PC-9 (cell line): Measurements from ENCODE around the gene STAT4. TPM values are rescaled to one million over a fixed set of nuclear protein-coding genes. Genes with fewer than 3 reads are reported as not detected.

Source experiments
- BruUV-seq: library from RNA; stranded (reverse); fragments of 400-500 nt; replicated peaks from 2 replicates; lab custom pipeline; 2021; lab: Mats Ljungman, UMichigan
- CTCF ChIA-PET: fragments of 300-600 bp; sonication (Branson Sonifier 250); formaldehyde crosslinking; loops from one replicate; lab custom pipeline; 2022; ENCODE audit warnings: antibody characterized with exemption; lab: Charles Lee
- POLR2A ChIA-PET: fragments of 300-600 bp; sonication (Branson Sonifier 250); formaldehyde crosslinking; loops from one replicate; lab custom pipeline; 2022; ENCODE audit warnings: antibody characterized with exemption; ENCODE audit not compliant: unreplicated experiment; lab: Charles Lee
- DNase-seq, 2 experiments: peaks; one replicate each; pipeline versions ENCODE4 v3.0.0 to v3.0.0-alpha.2; 2015 to 2022; ENCODE audit warnings: mixed read lengths in 1 of 2
- H2AFZ ChIP-seq: fragments of 200-600 bp; sonication (generic); 2 replicates; pipeline ENCODE4 v1.8.1; 2017; ENCODE audit warnings: antibody characterized with exemption
- H3F3A ChIP-seq: fragments of 200-600 bp; sonication (generic); 2 replicates; pipeline ENCODE4 v1.8.1; 2017; ENCODE audit warnings: antibody characterized with exemption, mild to moderate bottlenecking, low read depth; ENCODE audit not compliant: insufficient read depth
- H3K27ac ChIP-seq: fragments of 200-600 bp; sonication (generic); 2 replicates; pipeline ENCODE4 v1.6.1; 2016; ENCODE audit warnings: mixed run types
- H3K27me3 ChIP-seq: fragments of 200-600 bp; sonication (generic); 2 replicates; pipeline ENCODE4 v1.6.1; 2016; ENCODE audit warnings: low read depth, mixed run types; ENCODE audit not compliant: insufficient read depth
- H3K36me3 ChIP-seq: fragments of 200-600 bp; sonication (generic); 2 replicates; pipeline ENCODE4 v1.6.1; 2016; ENCODE audit warnings: low read depth, mixed run types
- H3K4me1 ChIP-seq: fragments of 200-600 bp; sonication (generic); replicated peaks from 2 replicates; pipeline ENCODE4 v1.6.1; 2016; ENCODE audit warnings: mixed run types; ENCODE audit not compliant: insufficient read depth
- H3K4me2 ChIP-seq: fragments of 200-600 bp; sonication (generic); 2 replicates; pipeline ENCODE4 v1.6.1; 2017; ENCODE audit warnings: mixed run types
- H3K4me3 ChIP-seq: fragments of 200-600 bp; sonication (generic); 2 replicates; pipeline ENCODE4 v1.6.1; 2016; ENCODE audit warnings: mixed run types
- H3K79me2 ChIP-seq: fragments of 200-600 bp; sonication (generic); 2 replicates; pipeline ENCODE4 v1.6.1; 2017; ENCODE audit warnings: low read depth, mixed run types
- H3K9me2 ChIP-seq: fragments of 200-600 bp; sonication (generic); 2 replicates; pipeline ENCODE4 v1.8.1; 2017; ENCODE audit warnings: mild to moderate bottlenecking; ENCODE audit not compliant: insufficient read depth
- H3K9me3 ChIP-seq: fragments of 200-600 bp; sonication (generic); 2 replicates; pipeline ENCODE4 v1.8.1; 2016; ENCODE audit warnings: low read depth; ENCODE audit not compliant: insufficient read depth
- H4K20me1 ChIP-seq: fragments of 200-600 bp; sonication (generic); 2 replicates; pipeline ENCODE4 v1.8.1; 2017; ENCODE audit not compliant: insufficient read depth
- EZH2 ChIP-seq: fragments of 200-600 bp; sonication (generic); IDR thresholded peaks from 2 replicates; pipeline ENCODE4 v1.8.0; 2017; ENCODE audit warnings: antibody characterized with exemption, low read depth
- intact Hi-C: fragments of 100-400 bp; cut with micrococcal nuclease; formaldehyde crosslinking; loops from one replicate; pipeline ENCODE4 v1.10.0; 2022; ENCODE audit not compliant: unreplicated experiment
- total RNA-seq: library from RNA; stranded (reverse); gene quantifications from 2 replicates; pipeline ENCODE4 v1.2.3, GENCODE V29; 2021
- TF ChIP-seq, protein P1 (sequence below): fragments of 200-600 bp; sonication (generic); conservative IDR thresholded peaks from 2 replicates; pipeline ENCODE4 v1.6.1; 2017; ENCODE audit warnings: mixed run types, antibody characterized with exemption, mild to moderate bottlenecking, moderate library complexity

The STAT4 gene
- total RNA-seq, 1 experiment from 2014 or later = 0.70 TPM

DNA sequence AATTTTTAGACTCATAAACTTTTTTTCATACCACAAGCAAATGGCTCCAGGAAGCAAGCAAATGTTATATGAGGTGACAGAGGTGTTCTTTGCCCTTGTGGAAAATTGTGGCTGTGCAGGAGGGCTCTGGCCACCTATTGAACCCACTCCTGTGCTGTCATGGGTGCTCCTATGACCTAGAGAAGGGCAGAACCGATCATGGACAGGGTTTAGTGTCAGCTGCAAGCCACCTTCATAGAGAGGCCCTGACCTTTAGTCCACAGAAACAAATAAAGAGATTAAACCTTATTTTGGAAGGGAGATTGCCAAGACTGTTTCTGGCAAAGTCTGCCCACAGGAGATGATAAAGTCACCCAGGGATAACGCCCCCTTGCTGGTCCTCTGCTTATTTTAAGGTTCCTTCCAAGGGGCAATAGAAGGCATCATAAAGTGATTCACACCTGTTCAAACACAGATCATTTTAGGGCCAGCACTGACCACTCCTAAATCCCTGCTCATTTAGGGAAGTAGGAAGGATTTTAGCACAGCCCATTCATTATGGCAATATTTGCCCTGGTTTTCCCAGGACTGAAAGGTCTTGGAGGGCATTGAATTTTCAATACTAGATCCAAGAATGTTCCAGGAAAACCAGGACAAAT lies 26.1 kb upstream of the STAT4 start:
- H4K20me1 ChIP-seq = no peaks in the 10 kb centered on the region
- peaks cover 12% of the 10 kb centered on the region; the same call in 1 of the 2 replicates for H3F3A ChIP-seq
- DNase-seq = no peak
- no TSS peak for BruUV-seq
- H3K4me2 ChIP-seq = no peak overlapping the region
- no peaks in the 10 kb centered on the region for H3K79me2 ChIP-seq
- CTCF ChIA-PET = no interaction called here
- POLR2A ChIA-PET = no interaction called here
- H3K27me3 ChIP-seq = no peaks in the 10 kb centered on the region
- no peak overlapping the region for H2AFZ ChIP-seq
- H3K36me3 ChIP-seq = no peaks in the 10 kb centered on the region
- no peak overlapping the region for H3K4me3 ChIP-seq
- no peaks in the 10 kb centered on the region for H3K9me3 ChIP-seq
- TF ChIP-seq EZH2 = no peak
- TF ChIP-seq, protein P1, sequence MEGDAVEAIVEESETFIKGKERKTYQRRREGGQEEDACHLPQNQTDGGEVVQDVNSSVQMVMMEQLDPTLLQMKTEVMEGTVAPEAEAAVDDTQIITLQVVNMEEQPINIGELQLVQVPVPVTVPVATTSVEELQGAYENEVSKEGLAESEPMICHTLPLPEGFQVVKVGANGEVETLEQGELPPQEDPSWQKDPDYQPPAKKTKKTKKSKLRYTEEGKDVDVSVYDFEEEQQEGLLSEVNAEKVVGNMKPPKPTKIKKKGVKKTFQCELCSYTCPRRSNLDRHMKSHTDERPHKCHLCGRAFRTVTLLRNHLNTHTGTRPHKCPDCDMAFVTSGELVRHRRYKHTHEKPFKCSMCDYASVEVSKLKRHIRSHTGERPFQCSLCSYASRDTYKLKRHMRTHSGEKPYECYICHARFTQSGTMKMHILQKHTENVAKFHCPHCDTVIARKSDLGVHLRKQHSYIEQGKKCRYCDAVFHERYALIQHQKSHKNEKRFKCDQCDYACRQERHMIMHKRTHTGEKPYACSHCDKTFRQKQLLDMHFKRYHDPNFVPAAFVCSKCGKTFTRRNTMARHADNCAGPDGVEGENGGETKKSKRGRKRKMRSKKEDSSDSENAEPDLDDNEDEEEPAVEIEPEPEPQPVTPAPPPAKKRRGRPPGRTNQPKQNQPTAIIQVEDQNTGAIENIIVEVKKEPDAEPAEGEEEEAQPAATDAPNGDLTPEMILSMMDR = no peak
- intact Hi-C loops = no loop called here
- H3K4me1 ChIP-seq = peaks cover 17% of the 10 kb centered on the region
- no peaks in the 10 kb centered on the region for H3K9me2 ChIP-seq
- no peak overlapping the region for H3K27ac ChIP-seq

DNA sequence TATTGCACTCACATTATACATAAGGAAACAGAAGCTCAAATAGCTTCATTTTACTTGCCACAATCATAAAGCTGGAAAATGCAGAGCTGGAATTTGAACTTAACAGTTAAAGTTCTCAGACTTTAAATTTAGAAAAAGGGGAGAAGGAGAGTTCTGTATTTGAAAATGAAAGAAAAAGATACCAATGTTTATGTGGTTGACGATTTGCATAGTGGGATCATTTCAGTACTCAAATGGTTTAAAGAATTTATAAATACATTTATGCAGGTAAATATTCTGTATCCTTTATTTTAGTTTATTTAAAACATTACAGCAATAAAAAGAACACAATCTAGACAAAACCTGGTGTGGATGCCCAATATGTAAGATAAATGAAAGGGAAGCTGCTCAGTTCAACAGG lies 25.5 kb upstream of the STAT4 start:
- H3K4me3 ChIP-seq = no peak overlapping the region
- no peaks in the 10 kb centered on the region for H4K20me1 ChIP-seq
- no peaks in the 10 kb centered on the region for H3K9me3 ChIP-seq
- no peaks in the 10 kb centered on the region for H3K9me2 ChIP-seq
- DNase-seq = no peak
- intact Hi-C loops = no loop called here
- H3F3A ChIP-seq = peaks cover 18% of the 10 kb centered on the region; the same call in 1 of the 2 replicates
- no peaks in the 10 kb centered on the region for H3K79me2 ChIP-seq
- TF ChIP-seq EZH2 = no peak
- no peak overlapping the region for H2AFZ ChIP-seq
- no peaks in the 10 kb centered on the region for H3K36me3 ChIP-seq
- BruUV-seq = no TSS peak
- H3K27me3 ChIP-seq = no peaks in the 10 kb centered on the region
- no peak overlapping the region for H3K4me2 ChIP-seq
- peaks cover 23% of the 10 kb centered on the region for H3K4me1 ChIP-seq
- CTCF ChIA-PET = no interaction called here
- POLR2A ChIA-PET = no interaction called here
- H3K27ac ChIP-seq = no peak overlapping the region

DNA sequence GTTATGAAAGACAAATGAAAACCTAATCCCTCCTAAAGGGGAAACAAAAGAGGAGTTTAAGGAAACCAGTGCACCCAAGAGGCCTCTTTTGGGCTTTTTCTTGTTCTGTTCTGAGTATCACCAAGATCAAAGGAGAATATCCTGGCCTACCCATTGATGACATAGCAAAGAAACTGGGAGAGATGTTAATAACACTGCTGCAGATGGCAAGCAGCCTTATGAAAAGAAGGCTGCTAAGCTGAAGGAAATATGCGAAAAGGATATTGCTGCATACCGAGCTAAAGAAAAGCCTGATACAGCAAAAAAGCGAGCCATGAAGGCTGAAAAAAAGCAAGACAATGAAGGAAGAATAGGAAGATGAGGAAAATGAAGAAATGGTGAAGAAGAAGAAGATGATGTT lies 23.6 kb upstream of the STAT4 start:
- no TSS peak for BruUV-seq
- no peaks in the 10 kb centered on the region for H3K9me3 ChIP-seq
- H3K4me3 ChIP-seq = no peak overlapping the region
- no peaks in the 10 kb centered on the region for H3K79me2 ChIP-seq
- H3K4me2 ChIP-seq = no peak overlapping the region
- H3K9me2 ChIP-seq = no peaks in the 10 kb centered on the region
- H3K4me1 ChIP-seq = peaks cover 37% of the 10 kb centered on the region
- H3K27ac ChIP-seq = no peak overlapping the region
- ChIA-PET CTCF (interaction anchor here (0.6 kb wide), 1 partner anchor 21 kb away, joined by 3 read pairs; no protein-coding TSS in a partner anchor), POLR2A (interaction anchor here (0.8 kb wide), 1 partner anchor 41 kb away, joined by 5 read pairs; no protein-coding TSS in a partner anchor)
- peaks cover 29% of the 10 kb centered on the region; the same call in 1 of the 2 replicates for H3F3A ChIP-seq
- intact Hi-C loops = no loop called here
- no peaks in the 10 kb centered on the region for H4K20me1 ChIP-seq
- H3K36me3 ChIP-seq = no peaks in the 10 kb centered on the region
- H3K27me3 ChIP-seq = no peaks in the 10 kb centered on the region
- DNase-seq = no peak
- H2AFZ ChIP-seq = no peak overlapping the region
- TF ChIP-seq, protein P1 = no peak
- no peak for TF ChIP-seq EZH2
